Endothelial cell of hepatic sinusoid (primary cell): ENCODE results near the gene PDE6G.

ENCODE experiments used
- in situ Hi-C: cut with HindIII; loops from 2 replicates; pipeline ENCODE4 v1.10.0; 2017; ENCODE audit warnings: low sequenced_read_pairs

Gene PDE6G

GRCh38 chr17:81656118-81656743 is at the start of gene PDE6G:
TSS of gene PDE6G (minus strand) at chr17:81656542. CDS start at chr17:81653305, 3,237 bp downstream.
- in situ Hi-C loops, result no loop called here

DNA sequence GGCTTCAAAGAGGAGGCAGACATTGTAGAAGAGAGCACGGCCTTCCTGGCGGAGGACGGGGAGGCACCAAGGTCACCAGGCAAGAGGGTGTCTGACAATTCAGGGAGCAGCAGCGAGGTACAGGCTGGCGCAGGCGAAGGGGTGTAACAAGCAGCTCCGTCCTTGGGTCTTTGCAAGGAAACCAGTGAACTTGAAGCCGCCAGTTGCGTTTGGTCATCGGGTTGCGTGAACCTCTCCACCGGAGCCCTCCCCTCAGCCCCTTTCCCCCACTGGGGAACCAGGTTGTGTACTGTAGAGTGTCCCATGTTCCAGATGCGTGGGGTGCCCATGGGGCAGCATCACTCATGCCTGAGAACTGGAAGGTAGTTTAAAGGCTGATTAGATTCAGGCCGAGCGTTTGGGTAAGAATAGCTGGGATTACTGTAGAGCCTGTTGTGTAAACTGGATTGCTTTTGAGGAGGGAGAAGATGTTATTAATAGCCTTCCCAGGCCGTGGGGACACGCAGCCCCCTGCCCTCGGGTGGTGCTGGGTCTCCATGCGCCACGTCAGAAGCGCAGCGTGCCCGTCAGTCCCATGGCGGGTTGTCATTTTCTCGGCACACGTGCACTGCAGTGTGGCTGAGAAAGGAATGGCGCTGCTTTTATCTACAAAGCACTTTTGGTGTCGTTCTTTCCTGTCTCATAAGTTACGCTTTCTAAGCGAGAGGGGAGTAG is 49.3 kb upstream of the PDE6G start:
- in situ Hi-C loops, result no loop called here

DNA sequence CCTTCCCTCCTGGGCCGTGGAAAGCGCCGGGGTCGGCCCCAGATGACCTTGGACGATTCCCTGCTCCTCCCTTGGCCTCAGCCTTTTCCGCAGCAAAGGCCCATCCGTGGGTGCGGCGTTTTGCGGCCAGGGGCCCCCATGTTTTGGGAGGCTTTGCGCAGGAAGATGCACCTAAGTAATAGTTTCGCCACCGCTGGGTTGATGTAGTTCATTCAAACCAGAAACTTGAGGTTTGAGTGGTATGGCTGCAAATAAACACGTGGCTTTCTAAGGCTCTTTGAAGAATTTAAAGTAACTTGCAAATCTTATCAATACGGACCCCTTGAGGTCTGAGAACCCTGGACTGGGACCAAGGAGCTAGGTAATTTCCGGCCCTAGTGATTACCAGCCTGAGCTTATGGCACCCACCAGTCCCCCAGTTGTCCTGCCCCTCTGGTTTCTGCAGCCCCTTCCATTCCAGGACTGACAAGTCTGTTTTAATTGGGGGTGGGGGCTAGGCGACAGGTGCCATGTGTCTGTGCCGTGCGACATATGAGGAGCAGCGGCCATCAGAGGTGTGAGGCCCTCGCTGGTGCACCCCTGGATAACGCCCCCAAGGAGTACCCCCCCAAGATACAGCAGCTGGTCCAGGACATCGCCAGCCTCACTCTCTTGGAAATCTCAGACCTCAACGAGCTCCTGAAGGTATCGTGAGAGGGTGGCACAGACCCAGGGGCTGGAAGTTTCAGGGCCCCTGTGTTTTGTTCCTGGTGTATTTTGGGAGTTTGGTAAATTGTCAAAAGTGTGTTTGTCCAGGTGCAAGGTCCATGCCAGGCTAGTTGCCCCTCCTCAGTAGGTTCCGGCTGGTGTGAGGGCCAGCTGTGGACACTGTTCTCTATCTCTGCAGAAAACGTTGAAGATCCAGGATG is 47.7 kb upstream of the PDE6G start:
- in situ Hi-C loops, result no loop called here

- in situ Hi-C loops, result no loop called here
Measured at GRCh38 chr17:81702934-81703746, 46.8 kb upstream of the PDE6G start, which contains the start of gene MRPL12. TSS of gene MRPL12 (plus strand) at chr17:81703367. CDS start at chr17:81703502, 135 bp downstream.

DNA sequence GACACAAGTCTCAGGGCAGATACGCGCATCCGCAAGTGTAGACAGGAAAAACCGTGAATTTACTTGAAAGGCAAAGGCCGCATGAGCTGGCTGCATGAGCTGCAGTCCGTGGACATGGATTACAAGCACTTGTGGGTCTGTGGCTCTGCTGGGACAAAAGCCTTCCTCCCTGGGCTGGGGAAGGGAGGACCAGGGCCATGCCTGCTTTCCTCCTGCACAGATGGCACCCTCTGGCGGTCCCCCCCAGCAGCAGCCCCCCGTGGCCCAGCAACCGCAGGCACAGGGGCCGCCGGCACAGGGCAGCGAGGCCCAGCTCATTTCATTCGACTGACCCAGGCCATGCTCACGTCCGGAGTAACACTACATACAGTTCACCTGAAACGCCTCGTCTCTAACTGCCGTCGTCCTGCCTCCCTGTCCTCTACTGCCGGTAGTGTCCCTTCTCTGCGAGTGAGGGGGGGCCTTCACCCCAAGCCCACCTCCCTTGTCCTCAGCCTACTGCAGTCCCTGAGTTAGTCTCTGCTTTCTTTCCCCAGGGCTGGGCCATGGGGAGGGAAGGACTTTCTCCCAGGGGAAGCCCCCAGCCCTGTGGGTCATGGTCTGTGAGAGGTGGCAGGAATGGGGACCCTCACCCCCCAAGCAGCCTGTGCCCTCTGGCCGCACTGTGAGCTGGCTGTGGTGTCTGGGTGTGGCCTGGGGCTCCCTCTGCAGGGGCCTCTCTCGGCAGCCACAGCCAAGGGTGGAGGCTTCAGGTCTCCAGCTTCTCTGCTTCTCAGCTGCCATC is 45.1 kb upstream of the PDE6G start:
- in situ Hi-C loops, result no loop called here

DNA sequence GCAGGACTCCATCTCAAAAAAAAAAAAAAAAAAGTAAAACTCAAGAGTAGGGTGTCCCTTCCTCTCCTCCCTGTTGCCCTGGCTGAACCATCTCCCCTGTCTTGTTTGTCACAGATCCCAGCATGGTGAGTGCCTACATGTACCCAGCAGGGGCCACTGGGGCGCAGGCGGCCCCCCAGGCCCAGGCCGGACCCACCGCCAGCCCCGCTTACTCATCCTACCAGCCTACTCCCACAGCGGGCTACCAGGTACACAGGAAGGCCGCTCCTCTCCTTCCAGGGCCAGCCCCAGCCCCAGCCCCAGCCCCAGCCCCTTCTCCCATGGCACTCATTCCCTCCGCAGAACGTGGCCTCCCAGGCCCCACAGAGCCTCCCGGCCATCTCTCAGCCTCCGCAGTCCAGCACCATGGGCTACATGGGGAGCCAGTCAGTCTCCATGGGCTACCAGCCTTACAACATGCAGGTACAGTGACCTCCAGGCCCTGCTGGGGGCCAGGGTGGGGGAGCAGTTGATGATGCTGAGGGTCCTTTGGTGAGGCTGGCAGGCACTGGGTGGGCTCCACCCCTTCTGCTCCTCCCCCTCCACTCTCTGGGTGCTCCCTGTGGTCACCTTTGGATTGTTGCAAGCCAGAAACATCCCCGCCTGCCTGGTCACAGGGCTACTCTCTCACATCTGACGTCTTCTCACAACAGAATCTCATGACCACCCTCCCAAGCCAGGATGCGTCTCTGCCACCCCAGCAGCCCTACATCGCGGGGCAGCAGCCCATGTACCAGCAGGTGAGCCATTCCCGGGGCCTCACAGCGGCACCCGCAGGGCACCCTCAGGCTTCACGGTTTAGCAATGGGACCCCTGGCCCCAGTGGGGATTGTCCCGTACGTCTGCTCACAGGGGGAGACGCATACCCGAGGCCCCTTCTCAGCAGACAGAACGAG is 44.3 kb upstream of the PDE6G start:
- in situ Hi-C loops, result no loop called here

- in situ Hi-C loops, result no loop called here
Measured at GRCh38 chr17:81697261-81698044, 41.1 kb upstream of the PDE6G start.

DNA sequence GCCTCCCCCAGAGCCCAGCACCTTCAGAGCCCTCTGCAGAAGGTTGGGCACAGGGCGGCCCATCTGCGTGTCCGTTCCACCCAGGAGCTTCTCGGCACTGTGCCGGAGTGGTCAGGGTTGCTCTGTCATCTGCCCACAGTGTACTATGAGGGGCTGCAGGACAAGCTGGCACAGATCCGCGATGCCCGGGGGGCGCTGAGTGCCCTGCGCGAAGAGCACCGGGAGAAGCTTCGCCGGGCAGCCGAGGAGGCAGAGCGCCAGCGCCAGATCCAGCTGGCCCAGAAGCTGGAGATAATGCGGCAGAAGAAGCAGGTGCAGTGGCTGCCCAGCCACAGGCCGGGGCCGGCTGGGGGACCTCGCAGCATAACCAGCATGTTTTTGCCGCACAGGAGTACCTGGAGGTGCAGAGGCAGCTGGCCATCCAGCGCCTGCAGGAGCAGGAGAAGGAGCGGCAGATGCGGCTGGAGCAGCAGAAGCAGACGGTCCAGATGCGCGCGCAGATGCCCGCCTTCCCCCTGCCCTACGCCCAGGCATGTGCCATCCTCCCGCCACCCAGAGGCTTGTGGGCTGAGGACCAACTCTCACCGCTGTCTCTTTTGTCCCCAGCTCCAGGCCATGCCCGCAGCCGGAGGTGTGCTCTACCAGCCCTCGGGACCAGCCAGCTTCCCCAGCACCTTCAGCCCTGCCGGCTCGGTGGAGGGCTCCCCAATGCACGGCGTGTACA is 40.0 kb upstream of the PDE6G start:
- in situ Hi-C loops, result no loop called here

DNA sequence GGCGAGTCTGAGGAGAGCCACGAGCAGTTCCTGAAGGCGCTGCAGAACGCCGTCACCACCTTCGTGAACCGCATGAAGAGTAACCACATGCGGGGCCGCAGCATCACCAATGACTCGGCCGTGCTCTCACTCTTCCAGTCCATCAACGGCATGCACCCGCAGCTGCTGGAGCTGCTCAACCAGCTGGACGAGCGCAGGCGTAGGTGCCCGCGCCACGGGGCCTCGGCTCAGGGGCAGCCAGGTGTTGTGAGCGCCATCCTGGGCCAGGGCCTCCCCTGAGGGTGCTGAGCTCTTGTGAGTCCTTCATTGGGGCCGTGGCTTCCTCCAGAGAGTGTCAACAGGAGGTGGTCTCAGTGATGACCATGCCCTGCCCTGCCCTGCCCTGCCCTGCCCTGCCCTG is 39.5 kb upstream of the PDE6G start:
- in situ Hi-C loops, result no loop called here

DNA sequence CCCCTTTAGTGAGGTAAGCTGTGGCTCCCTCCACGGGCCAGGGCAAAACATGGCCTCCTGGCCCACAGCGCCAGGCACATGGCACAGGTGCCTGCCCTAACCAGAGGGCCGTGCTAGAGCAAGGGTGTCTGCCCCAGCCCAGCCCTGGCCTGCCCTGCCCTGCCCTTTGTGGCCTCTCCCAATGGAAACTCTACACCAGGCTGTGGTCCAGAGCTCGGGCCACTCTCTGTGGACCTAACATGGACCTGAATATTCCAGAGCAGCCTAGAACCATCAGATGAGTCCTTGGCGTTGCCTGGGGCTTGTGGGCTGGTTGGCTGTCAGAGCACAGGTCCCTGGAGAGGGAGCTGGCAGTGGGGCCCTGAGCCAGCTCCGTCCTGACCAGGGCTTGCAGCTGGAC is 38.9 kb upstream of the PDE6G start:
- in situ Hi-C loops, result no loop called here

DNA sequence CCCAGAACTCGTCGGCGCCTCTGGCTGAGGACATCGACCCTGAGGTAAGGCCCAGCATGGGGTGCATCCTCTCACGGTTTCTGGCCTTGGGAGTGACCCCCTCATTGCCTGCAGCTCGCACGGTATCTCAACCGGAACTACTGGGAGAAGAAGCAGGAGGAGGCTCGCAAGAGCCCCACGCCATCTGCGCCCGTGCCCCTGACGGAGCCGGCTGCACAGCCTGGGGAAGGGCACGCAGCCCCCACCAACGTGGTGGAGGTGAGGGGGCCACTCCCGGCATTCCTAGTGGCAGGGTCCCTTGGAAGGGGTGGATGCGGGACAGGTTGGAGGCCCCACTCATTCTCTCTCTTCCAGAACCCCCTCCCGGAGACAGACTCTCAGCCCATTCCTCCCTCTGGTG is 38.5 kb upstream of the PDE6G start:
- in situ Hi-C loops, result no loop called here

GRCh38 chr17:81693509-81694210 is 37.3 kb upstream of the PDE6G start:
- in situ Hi-C loops, result no loop called here

- in situ Hi-C loops, result no loop called here
Measured at GRCh38 chr17:81691608-81692007, 35.3 kb upstream of the PDE6G start.

- in situ Hi-C loops, result no loop called here
Measured at GRCh38 chr17:81691196-81691595, 34.9 kb upstream of the PDE6G start.

DNA sequence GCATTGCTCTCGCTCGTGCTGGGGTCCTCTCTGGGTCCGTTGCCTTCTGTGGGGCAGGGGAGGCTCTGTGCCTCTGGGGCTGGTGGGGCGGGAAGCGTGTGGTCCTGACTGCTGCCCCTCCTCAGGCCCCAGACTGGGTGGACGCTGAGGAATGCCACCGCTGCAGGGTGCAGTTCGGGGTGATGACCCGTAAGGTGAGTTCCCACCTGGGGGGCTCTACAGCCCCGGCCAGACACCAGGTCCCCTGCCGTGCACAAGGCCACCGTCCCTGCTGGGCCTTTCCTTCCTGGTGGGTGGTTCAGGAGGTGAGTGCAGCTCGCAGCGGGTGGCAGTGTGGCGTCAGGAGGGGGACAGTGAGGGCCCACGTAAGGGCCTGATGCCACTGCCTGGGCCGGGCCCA is 34.2 kb upstream of the PDE6G start:
- in situ Hi-C loops, result no loop called here

DNA sequence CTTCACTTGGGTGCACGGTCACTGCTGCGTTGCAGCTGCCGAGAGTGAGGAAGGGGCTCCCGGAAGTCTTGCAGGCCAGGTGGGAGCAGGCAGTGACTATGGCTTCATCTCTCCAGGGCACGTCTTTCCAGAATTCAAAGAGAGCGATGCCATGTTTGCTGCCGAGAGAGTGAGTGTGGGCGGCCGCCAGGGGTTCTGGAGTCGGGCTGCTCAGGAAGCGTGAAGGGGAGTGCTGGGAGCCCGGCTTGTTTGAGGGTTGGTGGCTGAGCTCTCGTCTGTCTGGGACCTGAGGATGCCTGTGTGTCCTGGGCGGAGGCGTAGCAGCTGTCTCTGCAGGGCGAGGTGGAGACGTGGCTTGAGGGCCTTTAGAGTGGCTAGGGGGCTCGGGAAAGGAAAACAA is 33.7 kb upstream of the PDE6G start:
- in situ Hi-C loops, result no loop called here

- in situ Hi-C loops, result loop anchor here (5.0 kb wide), 1 partner anchor 111 kb away; no protein-coding TSS in a partner anchor
Measured at GRCh38 chr17:81688616-81689015, 32.3 kb upstream of the PDE6G start.
